Measurements from ENCODE around the gene NKAIN2.
"Not testable (repeated sequence)": the region's sequence is repeated elsewhere in the genome, so short reads cannot be mapped to it uniquely, and the experiment has no call there.

The NKAIN2 gene

GRCh38 chr6:124640432-124640831 is 836.8 kb downstream of the NKAIN2 start:
- DNase-seq, result no peak

GRCh38 chr6:124655866-124656265 is 852.2 kb downstream of the NKAIN2 start:
- no peak for DNase-seq

- no peak for DNase-seq
These were observed 854.4 kb downstream of the NKAIN2 start for GRCh38 chr6:124658053-124658452.

- DNase-seq, result no peak
These were observed 855.8 kb downstream of the NKAIN2 start for GRCh38 chr6:124659427-124659826.

GRCh38 chr6:124660185-124660584 is 856.5 kb downstream of the NKAIN2 start:
- DNase-seq, result no peak

- DNase-seq, result no peak
These were observed 857.5 kb downstream of the NKAIN2 start for GRCh38 chr6:124661097-124661661.

- no peak for DNase-seq
These were observed 864.4 kb downstream of the NKAIN2 start for GRCh38 chr6:124668028-124668427.

GRCh38 chr6:124669713-124670480 is 866.2 kb downstream of the NKAIN2 start:
- no peak for DNase-seq

GRCh38 chr6:124670801-124671200 is 867.1 kb downstream of the NKAIN2 start:
- peak; percentile 65 to 81 for DNase-seq

- no peak for DNase-seq
These were observed 867.7 kb downstream of the NKAIN2 start for GRCh38 chr6:124671324-124671723.

- DNase-seq, result no peak
These were observed 870.4 kb downstream of the NKAIN2 start for GRCh38 chr6:124674042-124674441.

GRCh38 chr6:124676033-124676432 is 872.4 kb downstream of the NKAIN2 start:
- no peak for DNase-seq

- DNase-seq, result no peak
These were observed 874.2 kb downstream of the NKAIN2 start for GRCh38 chr6:124677874-124678273.

GRCh38 chr6:124679387-124679786 is 875.7 kb downstream of the NKAIN2 start:
- no peak for DNase-seq

GRCh38 chr6:124682751-124683150 is 879.1 kb downstream of the NKAIN2 start:
- DNase-seq, result no peak

- peak in 1 of 2 experiments; percentile 28 for DNase-seq
These were observed 879.8 kb downstream of the NKAIN2 start for GRCh38 chr6:124683507-124683906.

GRCh38 chr6:124684621-124685020 is 881.0 kb downstream of the NKAIN2 start:
- no peak for DNase-seq

GRCh38 chr6:124688369-124688768 is 884.7 kb downstream of the NKAIN2 start:
- DNase-seq, result no peak

GRCh38 chr6:124694139-124694705 is 890.6 kb downstream of the NKAIN2 start:
- peak; percentile 38 to 54 for DNase-seq

- DNase-seq, result no peak
These were observed 895.4 kb downstream of the NKAIN2 start for GRCh38 chr6:124699038-124699437.

GRCh38 chr6:124703541-124703940 is 899.9 kb downstream of the NKAIN2 start:
- DNase-seq, result no peak

- DNase-seq, result not testable (repeated sequence)
These were observed 908.9 kb downstream of the NKAIN2 start for GRCh38 chr6:124712532-124712931.

GRCh38 chr6:124714728-124715127 is 911.1 kb downstream of the NKAIN2 start:
- DNase-seq, result no peak

GRCh38 chr6:124719913-124720312 is 916.2 kb downstream of the NKAIN2 start:
- no peak for DNase-seq
